Colonic mucosa (tissue), 4 donors: Measurements from ENCODE around the gene DCPS. TPM values are rescaled to one million over a fixed set of nuclear protein-coding genes. Genes with fewer than 3 reads are reported as not detected.
"Not testable (repeated sequence)": the region's sequence is repeated elsewhere in the genome, so short reads cannot be mapped to it uniquely, and the experiment has no call there.

Experiments
- DNase-seq: peaks from one replicate; pipeline ENCODE4 v3.0.0-alpha.2; 2020
- H3K27ac ChIP-seq: fragments of 200-600 bp; one replicate; pipeline ENCODE4 v1.8.0; 2021
- H3K27me3 ChIP-seq: fragments of 200-600 bp; one replicate; pipeline ENCODE4 v1.8.0; 2021
- H3K36me3 ChIP-seq: fragments of 200-600 bp; one replicate; pipeline ENCODE4 v1.8.0; 2021
- H3K4me1 ChIP-seq: fragments of 200-600 bp; one replicate; pipeline ENCODE4 v1.8.0; 2021; ENCODE audit warnings: mild to moderate bottlenecking
- H3K4me3 ChIP-seq: fragments of 200-600 bp; one replicate; pipeline ENCODE4 v1.8.0; 2021
- H3K9ac ChIP-seq, 2 donors: one replicate each; pipeline ENCODE4 v1.7.0; 2013; ENCODE audit warnings: control low read depth in 2 of 2, low read depth in 2 of 2, low read length in 2 of 2
- H3K9me3 ChIP-seq: fragments of 200-600 bp; one replicate; pipeline ENCODE4 v1.8.0; 2021
- CTCF ChIP-seq: fragments of 200-600 bp; IDR thresholded peaks from one replicate; pipeline ENCODE4 v1.8.0; 2022; ENCODE audit warnings: antibody characterized with exemption, mild to moderate bottlenecking
- intact Hi-C: fragments of 100-400 bp; cut with DNase I; formaldehyde crosslinking; loops from one replicate; pipeline ENCODE4 v1.14.1; 2022
- total RNA-seq, 2 donors: library from RNA; stranded (reverse); fragmentation: NEBNext Ultra II Directional in 1 of 2; extraction: Animal tissue kit (Norgen Biotek cat#: 25700) in 1 of 2; gene quantifications; one replicate each; pipeline ENCODE4 v1.2.1, GENCODE V29; 2021
- donor health status: healthy.
- donor health status: DM: no; HTN: no; CAD: no.
- donor health status: DM: no; HTN: no; CAD: no.

Gene DCPS
- total RNA-seq, 2 donors from 2014 or later = 17.2 to 31.1 TPM

- no peak for DNase-seq
- intact Hi-C loops = loop anchor here (10.0 kb wide), 1 partner anchor 690 kb away; no protein-coding TSS in a partner anchor
- Histone ChIP-seq H3K4me1 (peaks cover 5% of the 10 kb centered on the region), H3K27me3 (no peaks in the 10 kb centered on the region), H3K4me3 (peak overlapping the region; percentile 56), H3K27ac (peak overlapping the region; percentile 81), H3K9ac (peak overlapping the region; percentile 72 to 83), H3K9me3 (no peaks in the 10 kb centered on the region), H3K36me3 (no peaks in the 10 kb centered on the region)
- TF ChIP-seq CTCF = no peak
These were observed 706 bp downstream of the DCPS start for GRCh38 chr11:126304457-126305075.

DNA sequence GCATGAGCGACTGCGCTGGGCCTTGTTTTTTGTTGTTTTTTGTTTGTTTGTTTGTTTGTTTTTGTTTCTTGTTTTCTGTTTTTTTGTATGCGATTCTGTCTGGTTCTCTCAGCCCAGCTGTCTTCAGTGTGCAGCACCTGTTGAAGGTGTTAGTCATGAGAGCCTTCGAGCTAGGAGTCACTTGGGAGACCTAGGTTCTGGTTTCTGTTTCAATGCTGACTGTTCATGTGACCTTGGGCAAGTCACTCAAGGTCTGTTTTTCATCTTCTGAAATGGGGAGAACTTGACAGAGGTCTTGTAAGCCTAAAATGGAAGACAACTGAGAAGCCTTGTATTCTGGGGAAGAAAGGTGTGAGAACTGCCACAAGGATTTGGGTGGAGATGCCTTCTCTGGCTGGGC, 1.8 kb downstream of the DCPS start:
- no peaks in the 10 kb centered on the region for H3K27me3 ChIP-seq
- DNase-seq = no peak
- no peak overlapping the region for H3K27ac ChIP-seq
- H3K4me1 ChIP-seq = peaks cover 5% of the 10 kb centered on the region
- H3K9me3 ChIP-seq = no peaks in the 10 kb centered on the region
- H3K4me3 ChIP-seq = no peak overlapping the region
- intact Hi-C loops = loop anchor here (10.0 kb wide), 1 partner anchor 689 kb away; no protein-coding TSS in a partner anchor
- no peaks in the 10 kb centered on the region for H3K36me3 ChIP-seq
- no peak for TF ChIP-seq CTCF
- H3K9ac ChIP-seq = no peak overlapping the region

DNA sequence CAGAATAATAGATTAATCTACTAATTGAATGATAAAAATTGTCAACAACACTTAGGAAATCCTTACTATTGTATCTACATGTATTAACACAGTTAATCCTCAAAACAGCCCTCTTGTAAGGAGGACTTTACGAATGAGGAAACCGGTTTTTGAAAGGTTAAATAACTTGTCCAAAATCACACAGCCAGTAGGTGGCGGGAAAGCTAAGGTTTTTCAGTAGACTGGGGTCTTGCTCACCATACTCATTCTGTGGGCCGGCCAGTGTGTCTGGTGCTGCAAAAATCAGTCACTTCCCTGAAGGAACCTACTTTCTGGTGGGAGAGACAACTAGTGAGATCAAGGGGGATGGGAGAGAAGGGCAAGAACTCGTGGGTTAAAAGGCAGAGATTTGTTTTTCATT, 3.8 kb downstream of the DCPS start:
- Histone ChIP-seq H3K9me3 (no peaks in the 10 kb centered on the region), H3K4me3 (no peak overlapping the region), H3K36me3 (no peaks in the 10 kb centered on the region), H3K4me1 (peaks cover 9% of the 10 kb centered on the region), H3K27ac (no peak overlapping the region), H3K9ac (no peak overlapping the region), H3K27me3 (no peaks in the 10 kb centered on the region)
- intact Hi-C loops = loop anchor here (10.0 kb wide), 1 partner anchor 687 kb away; no protein-coding TSS in a partner anchor
- no peak for TF ChIP-seq CTCF
- DNase-seq = no peak

GRCh38 chr11:126308271-126308671, 4.4 kb downstream of the DCPS start:
- H3K27ac ChIP-seq = no peak overlapping the region
- H3K4me1 ChIP-seq = peaks cover 9% of the 10 kb centered on the region
- H3K9ac ChIP-seq = no peak overlapping the region
- no peak overlapping the region for H3K4me3 ChIP-seq
- no peak for TF ChIP-seq CTCF
- intact Hi-C loops = loop anchor here (10.0 kb wide), 1 partner anchor 687 kb away; no protein-coding TSS in a partner anchor
- no peaks in the 10 kb centered on the region for H3K36me3 ChIP-seq
- no peak for DNase-seq
- no peaks in the 10 kb centered on the region for H3K27me3 ChIP-seq
- no peaks in the 10 kb centered on the region for H3K9me3 ChIP-seq

- intact Hi-C loops = loop anchor here (10.0 kb wide), 1 partner anchor 686 kb away; no protein-coding TSS in a partner anchor
- not testable (repeated sequence) for DNase-seq
These were observed 4.9 kb downstream of the DCPS start for GRCh38 chr11:126308771-126309170.

More at GRCh38 chr11:126308771-126309170, 4.9 kb downstream of the DCPS start:
- H3K36me3 ChIP-seq, H3K27me3 ChIP-seq, H3K27ac ChIP-seq, H3K4me3 ChIP-seq, H3K4me1 ChIP-seq, H3K9me3 ChIP-seq, H3K9ac ChIP-seq: not testable (repeated sequence)
